AG10803 (cell line): ENCODE measurements around the gene ZFR2.

ENCODE experiments used
- DNase-seq: peaks from one replicate; pipeline ENCODE4 v3.0.0; 2010; ENCODE audit warnings: low read depth
- H3K4me3 ChIP-seq: 2 replicates; pipeline ENCODE4 v1.5.1; 2011; ENCODE audit warnings: mild to moderate bottlenecking, low read length, control low read depth
- TF ChIP-seq, protein P1 (sequence below): conservative IDR thresholded peaks from 2 replicates; pipeline ENCODE4 v1.5.1; 2011; ENCODE audit warnings: mild to moderate bottlenecking, low read length, control low read depth, inconsistent platforms

Gene ZFR2

DNA sequence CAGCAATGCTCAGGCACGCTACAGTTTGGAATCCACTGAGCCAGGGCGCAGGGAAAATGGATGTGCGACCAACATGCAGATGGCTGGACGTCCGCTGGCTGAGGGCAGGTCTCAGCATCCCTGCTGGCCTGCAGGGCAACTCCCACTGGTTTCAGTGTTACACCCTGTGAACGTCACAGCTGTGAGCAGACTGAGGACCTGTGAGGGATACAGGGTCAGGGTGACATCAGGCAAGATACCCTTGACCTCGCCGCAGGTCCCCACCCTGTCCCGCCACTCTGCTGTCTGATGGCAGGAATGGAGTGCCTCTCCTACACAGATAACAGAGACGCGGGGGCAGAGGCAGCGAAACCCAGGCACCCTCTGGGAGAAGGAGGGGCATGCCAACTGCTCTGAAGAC lies 19.1 kb downstream of the ZFR2 start:
- TF ChIP-seq, protein P1, sequence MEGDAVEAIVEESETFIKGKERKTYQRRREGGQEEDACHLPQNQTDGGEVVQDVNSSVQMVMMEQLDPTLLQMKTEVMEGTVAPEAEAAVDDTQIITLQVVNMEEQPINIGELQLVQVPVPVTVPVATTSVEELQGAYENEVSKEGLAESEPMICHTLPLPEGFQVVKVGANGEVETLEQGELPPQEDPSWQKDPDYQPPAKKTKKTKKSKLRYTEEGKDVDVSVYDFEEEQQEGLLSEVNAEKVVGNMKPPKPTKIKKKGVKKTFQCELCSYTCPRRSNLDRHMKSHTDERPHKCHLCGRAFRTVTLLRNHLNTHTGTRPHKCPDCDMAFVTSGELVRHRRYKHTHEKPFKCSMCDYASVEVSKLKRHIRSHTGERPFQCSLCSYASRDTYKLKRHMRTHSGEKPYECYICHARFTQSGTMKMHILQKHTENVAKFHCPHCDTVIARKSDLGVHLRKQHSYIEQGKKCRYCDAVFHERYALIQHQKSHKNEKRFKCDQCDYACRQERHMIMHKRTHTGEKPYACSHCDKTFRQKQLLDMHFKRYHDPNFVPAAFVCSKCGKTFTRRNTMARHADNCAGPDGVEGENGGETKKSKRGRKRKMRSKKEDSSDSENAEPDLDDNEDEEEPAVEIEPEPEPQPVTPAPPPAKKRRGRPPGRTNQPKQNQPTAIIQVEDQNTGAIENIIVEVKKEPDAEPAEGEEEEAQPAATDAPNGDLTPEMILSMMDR = no peak
- no peak overlapping the region for H3K4me3 ChIP-seq
- no peak for DNase-seq

DNA sequence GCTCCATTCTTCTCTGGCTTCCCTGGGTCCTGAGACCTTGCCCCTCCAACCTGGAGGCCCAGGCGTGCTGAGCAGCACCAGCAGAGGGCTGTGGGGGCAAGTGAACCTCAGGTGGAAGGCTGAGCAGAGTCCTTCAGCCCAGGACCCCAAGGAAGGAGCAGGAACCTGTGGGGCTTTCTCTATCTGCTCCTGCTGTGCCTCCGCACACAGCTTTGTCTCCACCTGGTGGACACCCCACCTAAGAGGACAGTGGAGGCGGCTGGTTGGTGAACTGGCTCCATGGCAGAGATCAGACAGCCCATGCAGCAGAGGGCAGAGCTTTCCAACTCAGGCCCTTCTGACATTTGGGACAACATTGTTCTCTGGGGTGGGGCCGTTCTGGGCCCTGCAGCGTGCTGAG lies 19.7 kb downstream of the ZFR2 start:
- H3K4me3 ChIP-seq = no peak overlapping the region
- TF ChIP-seq, protein P1 = peak; percentile 34
- no peak for DNase-seq

DNA sequence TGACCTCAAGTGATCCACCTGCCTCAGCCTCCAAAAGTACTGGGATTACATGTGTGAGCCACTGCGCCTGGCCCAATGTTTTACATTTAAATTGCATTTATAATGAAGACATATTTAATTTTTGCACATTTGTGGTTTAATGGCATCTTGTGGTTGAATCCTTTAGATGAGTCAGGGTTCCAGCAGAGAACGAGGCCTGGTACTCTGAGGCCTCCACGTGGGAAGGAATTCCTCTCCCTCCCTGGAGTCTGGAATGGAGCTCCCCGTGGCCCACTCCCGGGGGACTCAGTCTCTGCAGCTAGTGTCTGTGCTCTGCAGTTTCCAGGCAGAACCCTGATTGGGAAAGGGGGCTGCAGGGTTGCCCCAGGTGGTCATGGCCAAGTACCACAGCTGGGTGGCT lies 24.2 kb downstream of the ZFR2 start:
- TF ChIP-seq, protein P1 = no peak
- no peak overlapping the region for H3K4me3 ChIP-seq
- DNase-seq = no peak

DNA sequence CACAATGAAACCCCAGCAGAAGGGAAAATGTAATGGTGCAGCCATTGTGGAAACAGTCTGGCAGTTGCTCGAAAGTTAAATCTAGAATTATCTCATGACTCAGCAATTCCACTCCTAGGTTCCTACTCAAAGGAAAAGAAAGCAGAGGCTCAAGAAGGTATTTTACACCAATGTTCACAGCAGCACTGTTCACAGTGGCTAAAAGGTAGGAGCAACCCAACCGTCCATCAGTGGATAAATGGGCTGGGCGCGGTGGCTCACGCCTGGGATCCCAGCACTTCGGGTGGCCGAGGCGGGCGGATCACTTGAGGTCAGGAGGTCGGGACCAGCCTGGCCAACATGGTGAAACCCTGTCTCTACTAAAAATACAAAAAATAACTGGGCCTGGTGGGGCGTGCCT lies 25.9 kb downstream of the ZFR2 start:
- H3K4me3 ChIP-seq = no peak overlapping the region
- TF ChIP-seq, protein P1 = no peak
- no peak for DNase-seq

DNA sequence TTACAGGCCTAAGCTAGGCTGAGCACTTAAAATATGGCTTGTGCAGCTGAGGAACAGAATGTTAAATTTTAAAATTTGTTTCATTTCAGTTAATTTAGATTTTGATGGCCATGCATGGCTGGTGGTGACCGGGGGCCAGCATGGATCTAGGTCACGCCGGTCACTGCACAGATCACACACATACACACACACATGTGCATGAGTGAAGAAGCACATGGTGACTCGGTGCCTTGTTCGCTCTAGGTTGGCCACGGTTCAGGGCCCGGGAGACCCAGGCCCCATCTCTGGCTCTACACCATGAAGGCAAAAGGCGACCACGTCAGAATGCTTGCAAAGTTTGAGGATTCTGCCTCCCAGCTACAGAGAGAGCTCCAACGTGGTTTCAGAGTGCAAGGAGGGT lies 28.0 kb downstream of the ZFR2 start:
- TF ChIP-seq, protein P1 = no peak

DNA sequence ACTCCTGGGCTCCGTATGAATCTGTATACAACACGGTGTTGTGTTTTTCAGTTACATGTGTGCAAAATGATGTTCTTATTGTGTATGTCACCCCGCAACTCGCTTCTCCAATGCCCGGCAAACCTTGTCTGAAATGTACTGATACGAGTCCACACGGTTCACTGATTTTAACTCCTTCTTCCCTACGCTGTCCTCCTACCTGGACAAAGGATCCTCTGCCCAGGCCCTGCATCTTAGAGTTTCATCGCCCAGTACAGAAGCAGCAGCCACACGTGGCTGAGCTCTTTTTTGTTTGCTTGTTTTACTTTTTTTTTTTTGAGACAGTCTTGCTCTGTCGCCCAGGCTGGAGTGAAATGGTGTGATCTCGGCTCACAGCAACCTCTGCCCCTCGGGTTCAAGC lies 28.9 kb downstream of the ZFR2 start:
- no peak overlapping the region for H3K4me3 ChIP-seq
- TF ChIP-seq, protein P1 = no peak
- DNase-seq = no peak

More for the DNA sequence above, 28.0 kb downstream of the ZFR2 start:
- no peak overlapping the region for H3K4me3 ChIP-seq
- no peak for DNase-seq

DNA sequence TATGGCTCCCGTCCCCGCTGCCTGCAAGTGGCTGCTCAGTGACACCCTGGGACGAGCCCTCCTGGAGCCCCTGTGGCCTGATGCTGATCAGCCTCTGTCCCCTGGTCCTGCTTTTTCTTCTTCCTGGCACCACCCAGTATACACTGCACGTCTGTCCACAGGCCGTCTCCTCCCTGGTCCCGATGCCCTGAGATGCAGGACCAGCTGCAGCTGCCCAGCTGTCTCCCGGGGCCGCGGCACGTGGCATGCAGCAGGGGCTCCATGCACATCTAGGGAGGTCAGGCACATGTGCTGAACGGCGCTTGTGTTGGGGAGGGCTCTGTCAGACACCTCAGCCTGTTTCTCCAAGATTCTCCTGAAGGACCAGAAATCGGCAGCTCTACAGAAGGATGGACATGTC lies 30.2 kb downstream of the ZFR2 start:
- TF ChIP-seq, protein P1 = no peak
- no peak for DNase-seq
- H3K4me3 ChIP-seq = no peak overlapping the region
